GM12878 (cell line): ENCODE results near the gene RIT1. TPM values are rescaled to one million over a fixed set of nuclear protein-coding genes. Genes with fewer than 3 reads are reported as not detected.

Experiments
- ATAC-seq: fragments of 200-7000 bp; cut with Tn5 transposase; 3 replicates; pipeline ENCODE4 v1.9.1; 2020; ENCODE audit warnings: mild to moderate bottlenecking, moderate library complexity
- BruUV-seq: library from RNA; stranded (reverse); fragments of 400-500 nt; replicated peaks from 2 replicates; lab custom pipeline; 2021; lab: Mats Ljungman, UMichigan
- CTCF ChIA-PET: fragments of 300-600 bp; sonication (Branson Sonifier 250); formaldehyde crosslinking; extraction: SDS; loops from one replicate; lab custom pipeline; 2021; ENCODE audit warnings: inconsistent platforms; lab: Yijun Ruan, JAX
- POLR2A ChIA-PET: fragments of 350-600 bp; formaldehyde crosslinking; extraction: SDS; loops from one replicate; lab custom pipeline; 2021; ENCODE audit warnings: inconsistent platforms; lab: Charles Lee
- RAD21 ChIA-PET: fragments of 300-600 bp; sonication (Branson Sonifier 250); formaldehyde crosslinking; loops from one replicate; lab custom pipeline; 2023; ENCODE audit warnings: antibody characterized with exemption; ENCODE audit not compliant: unreplicated experiment; lab: Charles Lee
- SMC1A ChIA-PET: fragments of 300-600 bp; sonication (Branson Sonifier 250); formaldehyde crosslinking; loops from one replicate; lab custom pipeline; 2023; ENCODE audit not compliant: unreplicated experiment, uncharacterized antibody; lab: Charles Lee
- DNase-seq: peaks from one replicate; pipeline ENCODE4 v3.0.0-alpha.2; 2011; ENCODE audit warnings: low read depth, low spot score
- FAIRE-seq: peaks from 3 replicates; lab custom pipeline; 2011; peaks lifted over from hg19 to GRCh38; lab: Jason Lieb, UNC
- H2AFZ ChIP-seq: 2 replicates; pipeline ENCODE4 v1.6.0; 2011; ENCODE audit warnings: low read depth, low read length, control low read depth; ENCODE audit not compliant: control insufficient read depth
- H3K27ac ChIP-seq: 2 replicates; pipeline ENCODE4 v1.5.1; 2011; ENCODE audit warnings: control low read depth; ENCODE audit not compliant: control insufficient read depth, insufficient read depth
- H3K27me3 ChIP-seq, 2 experiments: replicated peaks in 1 of 2; 2 replicates each; pipeline versions ENCODE4 v1.6.0 to v1.6.1; 2011; ENCODE audit warnings: low read length in 1 of 2; ENCODE audit not compliant: control insufficient read depth in 2 of 2, insufficient read depth in 2 of 2
- H3K36me3 ChIP-seq, 2 experiments: 2 replicates each; pipeline ENCODE4 v1.5.1; 2011; ENCODE audit warnings: low read length in 1 of 2; ENCODE audit not compliant: control insufficient read depth in 2 of 2, insufficient read depth in 2 of 2
- H3K4me1 ChIP-seq: 2 replicates; pipeline ENCODE4 v1.6.1; 2011; ENCODE audit warnings: mild to moderate bottlenecking, low read length, moderate library complexity, mixed read lengths; ENCODE audit not compliant: control insufficient read depth, insufficient read depth
- H3K4me2 ChIP-seq: 2 replicates; pipeline ENCODE4 v1.6.0; 2011; ENCODE audit warnings: control low read depth; ENCODE audit not compliant: control insufficient read depth, insufficient read depth
- H3K4me3 ChIP-seq: fragments of 200-600 bp; sonication (generic); 2 replicates; pipeline ENCODE4 v1.5.1; 2016
- H3K79me2 ChIP-seq: 2 replicates; pipeline ENCODE4 v1.6.0; 2011; ENCODE audit warnings: low read length; ENCODE audit not compliant: control insufficient read depth, insufficient read depth
- H3K9ac ChIP-seq: 2 replicates; pipeline ENCODE4 v1.8.0; 2011; ENCODE audit warnings: low read length, control low read depth, mixed read lengths; ENCODE audit not compliant: control insufficient read depth, insufficient read depth
- H3K9me3 ChIP-seq: replicated peaks from 3 replicates; pipeline ENCODE4 v1.5.1; 2011; ENCODE audit warnings: mild to moderate bottlenecking, low read length; ENCODE audit not compliant: control insufficient read depth, insufficient read depth
- H4K20me1 ChIP-seq: 2 replicates; pipeline ENCODE4 v1.6.0; 2011; ENCODE audit not compliant: control insufficient read depth, insufficient read depth
- CUX1 ChIP-seq: IDR thresholded peaks from 2 replicates; pipeline ENCODE4 v1.6.1; 2012; ENCODE audit warnings: improper control_type of control experiment, low read depth, low read length; ENCODE audit not compliant: insufficient replicate concordance
- ESRRA ChIP-seq: IDR thresholded peaks from 2 replicates; pipeline ENCODE4 v1.6.1; 2012; ENCODE audit warnings: mild to moderate bottlenecking, low read length, improper control_type of control experiment
- GATAD2B ChIP-seq: fragments of 450-650 bp; conservative IDR thresholded peaks from 2 replicates; pipeline ENCODE4 v1.6.1; 2017; ENCODE audit warnings: low read depth, mild to moderate bottlenecking, moderate library complexity
- MEF2B ChIP-seq: fragments of 450-650 bp; IDR thresholded peaks from 2 replicates; pipeline ENCODE4 v1.6.1; 2018; ENCODE audit warnings: mild to moderate bottlenecking, moderate library complexity; ENCODE audit not compliant: partially characterized antibody, poor library complexity, severe bottlenecking
- NFIC ChIP-seq: IDR thresholded peaks from 2 replicates; pipeline ENCODE4 v1.6.1; 2012; ENCODE audit warnings: low read depth, mild to moderate bottlenecking, inconsistent platforms, low read length, moderate library complexity
- POLR2AphosphoS5 ChIP-seq: IDR thresholded peaks from 2 replicates; pipeline ENCODE4 v1.6.1; 2011; ENCODE audit warnings: mild to moderate bottlenecking, low read length, inconsistent platforms
- RUNX3 ChIP-seq: IDR thresholded peaks from 2 replicates; pipeline ENCODE4 v1.6.1; 2012; ENCODE audit warnings: low read length, inconsistent platforms
- SKIL ChIP-seq: fragments of 450-650 bp; IDR thresholded peaks from 2 replicates; pipeline ENCODE4 v1.6.1; 2017; ENCODE audit warnings: mild to moderate bottlenecking, low read depth, inconsistent platforms; ENCODE audit not compliant: poor library complexity, severe bottlenecking
- ZBED1 ChIP-seq: IDR thresholded peaks from 2 replicates; pipeline ENCODE4 v1.6.1; 2016; ENCODE audit warnings: borderline replicate concordance
- ZBTB40 ChIP-seq: fragments of 450-650 bp; IDR thresholded peaks from 2 replicates; pipeline ENCODE4 v1.6.1; 2016; ENCODE audit warnings: mild to moderate bottlenecking, moderate library complexity, borderline replicate concordance
- WGBS: methylation state at CpG from one replicate; pipeline ENCODE4 v1.1.6; 2016; ENCODE audit warnings: low lambda C conversion rate; ENCODE audit not compliant: insufficient replicate concordance, insufficient coverage; ENCODE audit errors: missing lambda C conversion rate; 5-methylcytosine and 5-hydroxymethylcytosine counted together
- in situ Hi-C: fragments of 300-500 bp; cut with MboI; formaldehyde crosslinking; loops from 9 replicates; pipeline ENCODE4 v1.14.3; 2018; ENCODE audit warnings: mixed read lengths
- intact Hi-C: fragments of 100-400 bp; cut with micrococcal nuclease; formaldehyde crosslinking; loops from one replicate; pipeline ENCODE4 v1.14.2; 2022; ENCODE audit not compliant: unreplicated experiment
- polyA plus RNA-seq, 11 experiments: library from polyadenylated mRNA; depleted of rRNA in 4 of 11; unstranded in 6 of 11; stranded (reverse) in 5 of 11; fragments of >200 nt; fragmentation: Nextera tagmentation in 4 of 11; fragmentation: Illumina TruSeq in 1 of 11; extraction: Ambion mirVana in 4 of 11; extraction: Trizol in 1 of 11; gene quantifications; 1 replicate in 1 of 11; 2 replicates in 10 of 11; pipeline versions ENCODE4 v1.2.1 to v1.2.3, GENCODE V29; 2011 to 2016; ENCODE audit warnings: inconsistent platforms in 2 of 11, missing spikeins in 2 of 11, low read depth in 1 of 11
- total RNA-seq, 4 experiments: library from RNA; depleted of rRNA in 3 of 4; stranded (reverse); fragments of >200 nt in 3 of 4; fragmentation: Illumina TruSeq in 1 of 4; extraction: Trizol in 1 of 4; gene quantifications; 2 replicates each; pipeline versions ENCODE4 v1.2.1 to v1.2.3, GENCODE V29; 2013 to 2021

RIT1 gene
- total and polyA plus RNA-seq, 10 of the 15 experiments (the other 5 are each of a cell fraction or from before 2014, with no cell fraction given) = 6.8 to 61.5 (median 13.7) TPM

GRCh38 chr1:155932487-155932886 is 21.3 kb upstream of the RIT1 start:
- in situ Hi-C loops = loop anchor here (5.0 kb wide), 1 partner anchor 135 kb away; no protein-coding TSS in a partner anchor
- no TSS peak for BruUV-seq
- TF ChIP-seq RUNX3 = no peak
- TF ChIP-seq ESRRA = no peak
- TF ChIP-seq ZBED1 = no peak
- no peak for TF ChIP-seq POLR2AphosphoS5
- TF ChIP-seq MEF2B = no peak
- no peak for TF ChIP-seq NFIC
- TF ChIP-seq CUX1 = no peak
- no peak for TF ChIP-seq ZBTB40
- no peak for TF ChIP-seq SKIL
- TF ChIP-seq GATAD2B = no peak

More at GRCh38 chr1:155932487-155932886, 21.3 kb upstream of the RIT1 start:
- ATAC-seq = no peak
- H3K36me3 ChIP-seq = peaks cover 2 to 22% of the 10 kb centered on the region in 2 experiments
- peaks cover 5% of the 10 kb centered on the region; the same call in 1 of the 2 replicates for H4K20me1 ChIP-seq
- peak overlapping the region; percentile 99 for H3K4me3 ChIP-seq
- ChIA-PET CTCF (interaction anchor here (0.6 to 6.4 kb wide), 17 partner anchors 11 to 136 kb away, joined by 3 to 84 read pairs (median 3); no protein-coding TSS in a partner anchor), SMC1A (interaction anchor here (0.7 to 6.0 kb wide), 18 partner anchors 10 to 133 kb away, joined by 3 to 51 read pairs (median 4); partner anchors contain the start of genes GON4L, SSR2 and SYT11), RAD21 (interaction anchor here (0.8 to 6.4 kb wide), 11 partner anchors 9 to 134 kb away, joined by 3 to 49 read pairs (median 4); partner anchors contain the start of gene ARHGEF2), POLR2A (interaction anchor here (0.7 to 4.2 kb wide), 9 partner anchors 12 to 432 kb away, joined by 3 to 78 read pairs (median 5); partner anchors contain the start of genes ARHGEF2, GON4L, RIT1 and SYT11)
- H3K9me3 ChIP-seq = no peaks in the 10 kb centered on the region
- peak overlapping the region; percentile 80 for H3K4me2 ChIP-seq
- intact Hi-C loops = no loop called here
- H3K27ac ChIP-seq = no peak overlapping the region
- DNase-seq = no peak
- 78% methylated on average over 5 of the region's 5 CpGs for WGBS
- no peak for FAIRE-seq
- H3K79me2 ChIP-seq = peaks cover 53% of the 10 kb centered on the region
- peaks cover 10% of the 10 kb centered on the region for H3K4me1 ChIP-seq
- peak overlapping the region; percentile 89; the same call in 1 of the 2 replicates for H3K9ac ChIP-seq
- no peak overlapping the region for H2AFZ ChIP-seq
- H3K27me3 ChIP-seq = no peaks in the 10 kb centered on the region
